Measurements from ENCODE around the gene ARHGAP23.
"Not testable (repeated sequence)": the region's sequence is repeated elsewhere in the genome, so short reads cannot be mapped to it uniquely, and the experiment has no call there.

ARHGAP23 gene

GRCh38 chr17:38498353-38498752 lies 70.1 kb downstream of the ARHGAP23 start:
- no peaks in the 10 kb centered on the region for H3K27me3 Mint-ChIP-seq (ENCODE audit: low read depth)
- no peak overlapping the region for H3K27ac Mint-ChIP-seq
- H3K4me1 Mint-ChIP-seq (ENCODE audit: low read depth): no peaks in the 10 kb centered on the region
- no peak overlapping the region for H3K4me3 Mint-ChIP-seq
- no peaks in the 10 kb centered on the region for H3K9me3 Mint-ChIP-seq
- no peaks in the 10 kb centered on the region for H3K36me3 Mint-ChIP-seq (ENCODE audit: low read depth)

GRCh38 chr17:38499230-38499629 lies 71.0 kb downstream of the ARHGAP23 start:
- H3K9me3 Mint-ChIP-seq: not testable (repeated sequence)

GRCh38 chr17:38501718-38502117 lies 73.5 kb downstream of the ARHGAP23 start:
- H3K27me3 Mint-ChIP-seq (ENCODE audit: low read depth); H3K27ac Mint-ChIP-seq; H3K4me1 Mint-ChIP-seq (ENCODE audit: low read depth); H3K9me3 Mint-ChIP-seq; H3K36me3 Mint-ChIP-seq (ENCODE audit: low read depth); H3K4me3 Mint-ChIP-seq: not testable (repeated sequence)

More at GRCh38 chr17:38499230-38499629, 71.0 kb downstream of the ARHGAP23 start:
- not testable (repeated sequence) for H3K4me1 Mint-ChIP-seq (ENCODE audit: low read depth); H3K4me3 Mint-ChIP-seq; H3K27ac Mint-ChIP-seq; H3K27me3 Mint-ChIP-seq (ENCODE audit: low read depth); H3K36me3 Mint-ChIP-seq (ENCODE audit: low read depth)

GRCh38 chr17:38503286-38503913 lies 75.1 kb downstream of the ARHGAP23 start:
- not testable (repeated sequence) for H3K27ac Mint-ChIP-seq; H3K9me3 Mint-ChIP-seq; H3K4me3 Mint-ChIP-seq; H3K36me3 Mint-ChIP-seq (ENCODE audit: low read depth); H3K4me1 Mint-ChIP-seq (ENCODE audit: low read depth); H3K27me3 Mint-ChIP-seq (ENCODE audit: low read depth)

GRCh38 chr17:38504216-38504615 lies 76.0 kb downstream of the ARHGAP23 start:
- Mint-ChIP-seq H3K9me3 (no peaks in the 10 kb centered on the region), H3K36me3 (ENCODE audit: low read depth) (no peaks in the 10 kb centered on the region), H3K27me3 (ENCODE audit: low read depth) (peaks cover 16% of the 10 kb centered on the region), H3K27ac (no peak overlapping the region), H3K4me3 (no peak overlapping the region), H3K4me1 (ENCODE audit: low read depth) (peaks cover 2% of the 10 kb centered on the region)

- Mint-ChIP-seq H3K27me3 (ENCODE audit: low read depth) (peaks cover 38% of the 10 kb centered on the region), H3K4me1 (ENCODE audit: low read depth) (peaks cover 5% of the 10 kb centered on the region), H3K27ac (no peak overlapping the region), H3K36me3 (ENCODE audit: low read depth) (no peaks in the 10 kb centered on the region), H3K4me3 (no peak overlapping the region), H3K9me3 (no peaks in the 10 kb centered on the region)
Measured at GRCh38 chr17:38507436-38507835, 79.2 kb downstream of the ARHGAP23 start.

GRCh38 chr17:38507921-38508569 lies 79.8 kb downstream of the ARHGAP23 start:
- H3K4me3 Mint-ChIP-seq: no peak overlapping the region
- H3K27me3 Mint-ChIP-seq (ENCODE audit: low read depth): peaks cover 41% of the 10 kb centered on the region
- no peaks in the 10 kb centered on the region for H3K9me3 Mint-ChIP-seq
- peaks cover 5% of the 10 kb centered on the region for H3K4me1 Mint-ChIP-seq (ENCODE audit: low read depth)
- no peaks in the 10 kb centered on the region for H3K36me3 Mint-ChIP-seq (ENCODE audit: low read depth)
- no peak overlapping the region for H3K27ac Mint-ChIP-seq

GRCh38 chr17:38508570-38508950 lies 80.3 kb downstream of the ARHGAP23 start:
- Mint-ChIP-seq H3K27ac (no peak overlapping the region), H3K4me1 (ENCODE audit: low read depth) (peaks cover 5% of the 10 kb centered on the region), H3K27me3 (ENCODE audit: low read depth) (peaks cover 41% of the 10 kb centered on the region), H3K9me3 (no peaks in the 10 kb centered on the region), H3K36me3 (ENCODE audit: low read depth) (no peaks in the 10 kb centered on the region), H3K4me3 (no peak overlapping the region)

- H3K4me1 Mint-ChIP-seq (ENCODE audit: low read depth): peaks cover 5% of the 10 kb centered on the region
- peaks cover 41% of the 10 kb centered on the region for H3K27me3 Mint-ChIP-seq (ENCODE audit: low read depth)
- peak overlapping the region; percentile 78 for H3K4me3 Mint-ChIP-seq
- H3K27ac Mint-ChIP-seq: peak overlapping the region; percentile 68
- no peaks in the 10 kb centered on the region for H3K36me3 Mint-ChIP-seq (ENCODE audit: low read depth)
- H3K9me3 Mint-ChIP-seq: no peaks in the 10 kb centered on the region
Measured at GRCh38 chr17:38508954-38509771, 80.9 kb downstream of the ARHGAP23 start.

- Mint-ChIP-seq H3K27me3 (ENCODE audit: low read depth) (peaks cover 41% of the 10 kb centered on the region), H3K4me1 (ENCODE audit: low read depth) (peaks cover 5% of the 10 kb centered on the region), H3K27ac (peak overlapping the region; percentile 68), H3K36me3 (ENCODE audit: low read depth) (no peaks in the 10 kb centered on the region), H3K9me3 (no peaks in the 10 kb centered on the region), H3K4me3 (peak overlapping the region; percentile 78)
Measured at GRCh38 chr17:38509772-38510420, 81.6 kb downstream of the ARHGAP23 start.

GRCh38 chr17:38510421-38511149 lies 82.3 kb downstream of the ARHGAP23 start:
- Mint-ChIP-seq H3K4me3 (no peak overlapping the region), H3K27me3 (ENCODE audit: low read depth) (peaks cover 41% of the 10 kb centered on the region)

GRCh38 chr17:38511150-38512108 lies 83.2 kb downstream of the ARHGAP23 start:
- H3K4me3 Mint-ChIP-seq: peak overlapping the region; percentile 10

More at GRCh38 chr17:38510421-38511149, 82.3 kb downstream of the ARHGAP23 start:
- H3K27ac Mint-ChIP-seq: no peak overlapping the region
- H3K36me3 Mint-ChIP-seq (ENCODE audit: low read depth): no peaks in the 10 kb centered on the region
- H3K4me1 Mint-ChIP-seq (ENCODE audit: low read depth): peaks cover 5% of the 10 kb centered on the region
- H3K9me3 Mint-ChIP-seq: no peaks in the 10 kb centered on the region

GRCh38 chr17:38512473-38513058 lies 84.3 kb downstream of the ARHGAP23 start:
- H3K27me3 Mint-ChIP-seq (ENCODE audit: low read depth): peaks cover 41% of the 10 kb centered on the region
- no peak overlapping the region for H3K27ac Mint-ChIP-seq
- H3K4me3 Mint-ChIP-seq: no peak overlapping the region
- H3K9me3 Mint-ChIP-seq: no peaks in the 10 kb centered on the region
- no peaks in the 10 kb centered on the region for H3K36me3 Mint-ChIP-seq (ENCODE audit: low read depth)
- H3K4me1 Mint-ChIP-seq (ENCODE audit: low read depth): peaks cover 5% of the 10 kb centered on the region

More at GRCh38 chr17:38511150-38512108, 83.2 kb downstream of the ARHGAP23 start:
- no peaks in the 10 kb centered on the region for H3K36me3 Mint-ChIP-seq (ENCODE audit: low read depth)
- H3K9me3 Mint-ChIP-seq: no peaks in the 10 kb centered on the region
- H3K27ac Mint-ChIP-seq: no peak overlapping the region
- peaks cover 5% of the 10 kb centered on the region for H3K4me1 Mint-ChIP-seq (ENCODE audit: low read depth)
- H3K27me3 Mint-ChIP-seq (ENCODE audit: low read depth): peaks cover 41% of the 10 kb centered on the region
